OCI-LY3 (cell line): Measurements from ENCODE around the gene TRDN.

Experiments
- H2AFZ ChIP-seq: fragments of 200-600, 300-600 bp; shearing (Covaris generic); 2 replicates; pipeline ENCODE4 v1.6.0; 2014; ENCODE audit warnings: antibody characterized with exemption, low read depth, low read length
- H3K27ac ChIP-seq: fragments of 200-600, 300-600 bp; sonication (generic); 2 replicates; pipeline ENCODE4 v1.5.1; 2014; ENCODE audit warnings: mild to moderate bottlenecking, low read length, moderate library complexity, mixed read lengths
- H3K27me3 ChIP-seq: fragments of 200-600, 300-600 bp; sonication (generic); 2 replicates; pipeline ENCODE4 v1.6.1; 2014; ENCODE audit warnings: low read depth, low read length, mixed read lengths
- H3K36me3 ChIP-seq: fragments of 200-600, 300-600 bp; sonication (generic); replicated peaks from 2 replicates; pipeline ENCODE3; 2014; ENCODE audit warnings: low read depth, low read length, mixed read lengths
- H3K4me1 ChIP-seq: fragments of 300-600, 200-600 bp; sonication (generic); 2 replicates; pipeline ENCODE4 v1.6.1; 2014; ENCODE audit warnings: low read length, mixed read lengths
- H3K4me2 ChIP-seq: fragments of 200-600, 300-600 bp; sonication (generic); 2 replicates; pipeline ENCODE4 v1.6.1; 2014; ENCODE audit warnings: low read length, mixed read lengths
- H3K4me3 ChIP-seq: fragments of 300-600, 200-600 bp; sonication (generic); 2 replicates; pipeline ENCODE4 v1.5.1; 2014; ENCODE audit warnings: antibody characterized with exemption, mild to moderate bottlenecking, low read length, moderate library complexity
- H3K79me2 ChIP-seq: fragments of 300-600, 200-600 bp; shearing (Covaris generic); 2 replicates; pipeline ENCODE4 v1.6.1; 2014; ENCODE audit warnings: mild to moderate bottlenecking, low read length, mixed read lengths
- H3K9ac ChIP-seq: fragments of 300-600, 200-600 bp; shearing (Covaris generic); 2 replicates; pipeline ENCODE4 v1.6.0; 2014; ENCODE audit warnings: mild to moderate bottlenecking, low read length, moderate library complexity
- H3K9me3 ChIP-seq: fragments of 200-600, 300-600 bp; shearing (Covaris generic); 2 replicates; pipeline ENCODE4 v1.6.1; 2014; ENCODE audit warnings: low read length, mixed read lengths; ENCODE audit not compliant: insufficient read depth
- H4K20me1 ChIP-seq: fragments of 200-600, 300-600 bp; sonication (generic); 2 replicates; pipeline ENCODE4 v1.6.1; 2016; ENCODE audit warnings: low read length, mixed read lengths; ENCODE audit not compliant: insufficient read depth
- CTCF ChIP-seq: fragments of 200-600, 300-600 bp; sonication (generic); IDR thresholded peaks from 2 replicates; pipeline ENCODE4 v1.5.1; 2014; ENCODE audit warnings: antibody characterized with exemption, low read length, low read depth
- EZH2phosphoT487 ChIP-seq: fragments of 200-600 bp; shearing (Covaris generic); IDR thresholded peaks from 2 replicates; pipeline ENCODE4 v1.6.1; 2018; ENCODE audit warnings: antibody characterized with exemption, mixed run types, low read depth

The TRDN gene

GRCh38 chr6:123508290-123508689 lies 128.5 kb downstream of the TRDN start:
- Histone ChIP-seq H3K9ac (no peak overlapping the region), H3K4me2 (no peak overlapping the region), H2AFZ (no peak overlapping the region), H3K79me2 (no peaks in the 10 kb centered on the region), H3K27me3 (no peaks in the 10 kb centered on the region), H3K4me1 (no peaks in the 10 kb centered on the region), H3K27ac (no peak overlapping the region), H3K4me3 (no peak overlapping the region), H3K36me3 (no peaks in the 10 kb centered on the region), H3K9me3 (no peaks in the 10 kb centered on the region), H4K20me1 (no peaks in the 10 kb centered on the region)
- no peak for TF ChIP-seq CTCF
- no peak for TF ChIP-seq EZH2phosphoT487

- Histone ChIP-seq H3K79me2 (no peaks in the 10 kb centered on the region), H3K9me3 (no peaks in the 10 kb centered on the region), H3K36me3 (no peaks in the 10 kb centered on the region), H3K27ac (no peak overlapping the region), H2AFZ (no peak overlapping the region), H3K27me3 (no peaks in the 10 kb centered on the region), H3K4me1 (no peaks in the 10 kb centered on the region), H3K9ac (no peak overlapping the region), H4K20me1 (no peaks in the 10 kb centered on the region), H3K4me3 (no peak overlapping the region), H3K4me2 (no peak overlapping the region)
- no peak for TF ChIP-seq CTCF
These were observed 129.2 kb downstream of the TRDN start for GRCh38 chr6:123507582-123507981.

- no peak overlapping the region for H2AFZ ChIP-seq
- H3K4me3 ChIP-seq, result no peak overlapping the region
- H3K4me1 ChIP-seq, result no peaks in the 10 kb centered on the region
- no peaks in the 10 kb centered on the region for H3K36me3 ChIP-seq
- H3K9me3 ChIP-seq, result no peaks in the 10 kb centered on the region
- H4K20me1 ChIP-seq, result no peaks in the 10 kb centered on the region
- no peak overlapping the region for H3K27ac ChIP-seq
- H3K4me2 ChIP-seq, result no peak overlapping the region
- H3K9ac ChIP-seq, result no peak overlapping the region
- H3K79me2 ChIP-seq, result no peaks in the 10 kb centered on the region
- H3K27me3 ChIP-seq, result no peaks in the 10 kb centered on the region
- TF ChIP-seq CTCF (no peak), EZH2phosphoT487 (no peak)
These were observed 133.1 kb downstream of the TRDN start for GRCh38 chr6:123503619-123504018.

- H3K4me2 ChIP-seq, result no peak overlapping the region
- no peaks in the 10 kb centered on the region for H3K27me3 ChIP-seq
- no peak overlapping the region for H2AFZ ChIP-seq
- no peaks in the 10 kb centered on the region for H4K20me1 ChIP-seq
- no peak for TF ChIP-seq CTCF
- no peak for TF ChIP-seq EZH2phosphoT487
- H3K79me2 ChIP-seq, result no peaks in the 10 kb centered on the region
- no peak overlapping the region for H3K9ac ChIP-seq
- H3K4me1 ChIP-seq, result no peaks in the 10 kb centered on the region
- no peak overlapping the region for H3K27ac ChIP-seq
- H3K36me3 ChIP-seq, result no peaks in the 10 kb centered on the region
- no peaks in the 10 kb centered on the region for H3K9me3 ChIP-seq
- no peak overlapping the region for H3K4me3 ChIP-seq
These were observed 139.7 kb downstream of the TRDN start for GRCh38 chr6:123497025-123497424.
